Activated naive CD4-positive, alpha-beta T cell treated with anti-CD3 and anti-CD28 coated beads, Interleukin-2, amount 50 U/mL, for 16 hours (primary cell): ENCODE measurements around the gene TNNC1.

Experiments used
- DNase-seq: peaks from one replicate; pipeline ENCODE4 v3.0.0-alpha.2; 2020

Gene TNNC1

GRCh38 chr3:52453496-52454249, at the start of gene TNNC1:
Gene TNNC1 (minus strand): TSS chr3:52454041. CDS start chr3:52454015, 26 bp downstream.
- DNase-seq: no peak

- DNase-seq: no peak
Observed at GRCh38 chr3:52502808-52503350, 49.0 kb upstream of the TNNC1 start.

- DNase-seq: no peak
Observed at GRCh38 chr3:52502001-52502400, 48.2 kb upstream of the TNNC1 start.

GRCh38 chr3:52501046-52501445, 47.2 kb upstream of the TNNC1 start:
- no peak for DNase-seq

GRCh38 chr3:52498137-52499054, 44.6 kb upstream of the TNNC1 start:
- DNase-seq: no peak

- no peak for DNase-seq
Observed at GRCh38 chr3:52495777-52496602, 42.1 kb upstream of the TNNC1 start.

GRCh38 chr3:52494886-52495495, 41.1 kb upstream of the TNNC1 start, which contains the start of gene STAB1:
Gene STAB1 (plus strand): TSS chr3:52495338. CDS start chr3:52495414, 76 bp downstream.
- DNase-seq: no peak

GRCh38 chr3:52494445-52494844, 40.6 kb upstream of the TNNC1 start:
- DNase-seq: no peak

- no peak for DNase-seq
Observed at GRCh38 chr3:52493232-52494017, 39.6 kb upstream of the TNNC1 start.

GRCh38 chr3:52492059-52492458, 38.2 kb upstream of the TNNC1 start:
- DNase-seq: no peak

GRCh38 chr3:52490939-52491526, 37.2 kb upstream of the TNNC1 start:
- no peak for DNase-seq

- DNase-seq: no peak
Observed at GRCh38 chr3:52490035-52490938, 36.4 kb upstream of the TNNC1 start.

- DNase-seq: no peak
Observed at GRCh38 chr3:52489453-52489852, 35.6 kb upstream of the TNNC1 start.

- DNase-seq: no peak
Observed at GRCh38 chr3:52488746-52489145, 34.9 kb upstream of the TNNC1 start.

- no peak for DNase-seq
Observed at GRCh38 chr3:52487788-52488691, 34.2 kb upstream of the TNNC1 start.

- no peak for DNase-seq
Observed at GRCh38 chr3:52487050-52487787, 33.4 kb upstream of the TNNC1 start.

GRCh38 chr3:52484680-52485461, 31.0 kb upstream of the TNNC1 start:
- DNase-seq: no peak
